GM18498 (cell line): ENCODE results near the gene SLC9A6.
"Not testable (repeated sequence)": the region's sequence is repeated elsewhere in the genome, so short reads cannot be mapped to it uniquely, and the experiment has no call there.

Experiments
- ATAC-seq: cut with Tn5 transposase; IDR thresholded peaks from one replicate; pipeline ENCODE4 v1.9.1; 2021; ENCODE audit warnings: mild to moderate bottlenecking, moderate library complexity; ENCODE audit not compliant: unreplicated experiment

Gene SLC9A6

GRCh38 chrX:136028383-136028984 lies 43.2 kb downstream of the SLC9A6 start:
- no peak for ATAC-seq

GRCh38 chrX:136029766-136030165 lies 44.5 kb downstream of the SLC9A6 start:
- no peak for ATAC-seq

- ATAC-seq, result no peak
These were observed 45.3 kb downstream of the SLC9A6 start for GRCh38 chrX:136030303-136031191.

GRCh38 chrX:136031626-136032025 lies 46.4 kb downstream of the SLC9A6 start:
- no peak for ATAC-seq

GRCh38 chrX:136032370-136032769 lies 47.1 kb downstream of the SLC9A6 start:
- ATAC-seq, result no peak

- no peak for ATAC-seq
These were observed 49.4 kb downstream of the SLC9A6 start for GRCh38 chrX:136034668-136035067.

GRCh38 chrX:136035663-136036062 lies 50.4 kb downstream of the SLC9A6 start:
- no peak for ATAC-seq

- ATAC-seq, result no peak
These were observed 54.2 kb downstream of the SLC9A6 start for GRCh38 chrX:136039485-136039884.

- ATAC-seq, result no peak
These were observed 54.7 kb downstream of the SLC9A6 start for GRCh38 chrX:136039968-136040367.

GRCh38 chrX:136041254-136041812 lies 56.1 kb downstream of the SLC9A6 start:
- ATAC-seq, result no peak

- ATAC-seq, result no peak
These were observed 59.8 kb downstream of the SLC9A6 start for GRCh38 chrX:136045008-136045407.

- no peak for ATAC-seq
These were observed 61.2 kb downstream of the SLC9A6 start for GRCh38 chrX:136046295-136047015.

GRCh38 chrX:136047016-136047642 lies 61.9 kb downstream of the SLC9A6 start:
- ATAC-seq, result no peak

GRCh38 chrX:136047969-136048368 lies 62.7 kb downstream of the SLC9A6 start:
- ATAC-seq, result no peak

GRCh38 chrX:136048446-136048845 lies 63.2 kb downstream of the SLC9A6 start:
- ATAC-seq, result no peak

- no peak for ATAC-seq
These were observed 64.4 kb downstream of the SLC9A6 start for GRCh38 chrX:136049608-136050007.

GRCh38 chrX:136050875-136051274 lies 65.6 kb downstream of the SLC9A6 start:
- not testable (repeated sequence) for ATAC-seq

GRCh38 chrX:136051611-136052010 lies 66.4 kb downstream of the SLC9A6 start:
- no peak for ATAC-seq

GRCh38 chrX:136055651-136056221 lies 70.5 kb downstream of the SLC9A6 start:
- ATAC-seq, result no peak

- ATAC-seq, result no peak
These were observed 72.3 kb downstream of the SLC9A6 start for GRCh38 chrX:136057567-136057966.

- ATAC-seq, result no peak
These were observed 74.1 kb downstream of the SLC9A6 start for GRCh38 chrX:136059350-136059749.
